ENCODE measurements around the gene ZFAND5.

ZFAND5 gene

GRCh38 chr9:72356041-72356582, 8.9 kb downstream of the ZFAND5 start:
- H3K4me3 ChIP-seq (ENCODE audit: low read length): no peak overlapping the region
- H3K9me3 ChIP-seq (ENCODE audit: low read length): no peaks in the 10 kb centered on the region
- H3K36me3 ChIP-seq (ENCODE audit: insufficient read depth, low read length): peaks cover 79% of the 10 kb centered on the region
- no peak overlapping the region for H2AFZ ChIP-seq (ENCODE audit: low read depth, low read length)
- H3K4me1 ChIP-seq (ENCODE audit: insufficient read depth, low read length): peaks cover 26% of the 10 kb centered on the region
- no peaks in the 10 kb centered on the region for H3K27me3 ChIP-seq (ENCODE audit: insufficient read depth, low read length)

- H2AFZ ChIP-seq (ENCODE audit: low read depth, low read length): no peak overlapping the region
- H3K9me3 ChIP-seq (ENCODE audit: low read length): no peaks in the 10 kb centered on the region
- H3K4me1 ChIP-seq (ENCODE audit: insufficient read depth, low read length): peaks cover 16% of the 10 kb centered on the region
- peaks cover 70% of the 10 kb centered on the region for H3K36me3 ChIP-seq (ENCODE audit: insufficient read depth, low read length)
- no peaks in the 10 kb centered on the region for H3K27me3 ChIP-seq (ENCODE audit: insufficient read depth, low read length)
- no peak overlapping the region for H3K4me3 ChIP-seq (ENCODE audit: low read length)
These were observed 9.9 kb downstream of the ZFAND5 start for GRCh38 chr9:72355153-72355552.

GRCh38 chr9:72354704-72355103, 10.3 kb downstream of the ZFAND5 start:
- H2AFZ ChIP-seq (ENCODE audit: low read depth, low read length): no peak overlapping the region
- H3K9me3 ChIP-seq (ENCODE audit: low read length): no peaks in the 10 kb centered on the region
- no peak overlapping the region for H3K4me3 ChIP-seq (ENCODE audit: low read length)
- H3K27me3 ChIP-seq (ENCODE audit: insufficient read depth, low read length): no peaks in the 10 kb centered on the region
- peaks cover 65% of the 10 kb centered on the region for H3K36me3 ChIP-seq (ENCODE audit: insufficient read depth, low read length)
- peaks cover 12% of the 10 kb centered on the region for H3K4me1 ChIP-seq (ENCODE audit: insufficient read depth, low read length)

- Histone ChIP-seq H3K9me3 (ENCODE audit: low read length) (no peaks in the 10 kb centered on the region), H3K4me3 (ENCODE audit: low read length) (no peak overlapping the region), H3K27me3 (ENCODE audit: insufficient read depth, low read length) (no peaks in the 10 kb centered on the region), H3K36me3 (ENCODE audit: insufficient read depth, low read length) (peaks cover 54% of the 10 kb centered on the region), H3K4me1 (ENCODE audit: insufficient read depth, low read length) (peaks cover 6% of the 10 kb centered on the region), H2AFZ (ENCODE audit: low read depth, low read length) (no peak overlapping the region)
These were observed 11.4 kb downstream of the ZFAND5 start for GRCh38 chr9:72353455-72354116.

GRCh38 chr9:72352911-72353388, 12.1 kb downstream of the ZFAND5 start:
- no peaks in the 10 kb centered on the region for H3K9me3 ChIP-seq (ENCODE audit: low read length)
- H3K36me3 ChIP-seq (ENCODE audit: insufficient read depth, low read length): peaks cover 48% of the 10 kb centered on the region
- no peak overlapping the region for H3K4me3 ChIP-seq (ENCODE audit: low read length)
- no peak overlapping the region for H2AFZ ChIP-seq (ENCODE audit: low read depth, low read length)
- no peaks in the 10 kb centered on the region for H3K4me1 ChIP-seq (ENCODE audit: insufficient read depth, low read length)
- no peaks in the 10 kb centered on the region for H3K27me3 ChIP-seq (ENCODE audit: insufficient read depth, low read length)

GRCh38 chr9:72351538-72352453, 13.2 kb downstream of the ZFAND5 start:
- H3K27me3 ChIP-seq (ENCODE audit: insufficient read depth, low read length): no peaks in the 10 kb centered on the region
- peaks cover 36% of the 10 kb centered on the region for H3K36me3 ChIP-seq (ENCODE audit: insufficient read depth, low read length)
- no peaks in the 10 kb centered on the region for H3K4me1 ChIP-seq (ENCODE audit: insufficient read depth, low read length)
- no peak overlapping the region for H2AFZ ChIP-seq (ENCODE audit: low read depth, low read length)
- H3K9me3 ChIP-seq (ENCODE audit: low read length): no peaks in the 10 kb centered on the region
- H3K4me3 ChIP-seq (ENCODE audit: low read length): no peak overlapping the region

- no peaks in the 10 kb centered on the region for H3K9me3 ChIP-seq (ENCODE audit: low read length)
- H3K36me3 ChIP-seq (ENCODE audit: insufficient read depth, low read length): peaks cover 17% of the 10 kb centered on the region
These were observed 15.1 kb downstream of the ZFAND5 start for GRCh38 chr9:72349911-72350310.

GRCh38 chr9:72349240-72349639, 15.8 kb downstream of the ZFAND5 start:
- H3K4me3 ChIP-seq (ENCODE audit: low read length): no peak overlapping the region
- H3K4me1 ChIP-seq (ENCODE audit: insufficient read depth, low read length): no peaks in the 10 kb centered on the region
- no peaks in the 10 kb centered on the region for H3K27me3 ChIP-seq (ENCODE audit: insufficient read depth, low read length)
- no peaks in the 10 kb centered on the region for H3K9me3 ChIP-seq (ENCODE audit: low read length)
- no peak overlapping the region for H2AFZ ChIP-seq (ENCODE audit: low read depth, low read length)
- H3K36me3 ChIP-seq (ENCODE audit: insufficient read depth, low read length): peaks cover 11% of the 10 kb centered on the region

More at GRCh38 chr9:72349911-72350310, 15.1 kb downstream of the ZFAND5 start:
- Histone ChIP-seq H3K27me3 (ENCODE audit: insufficient read depth, low read length) (no peaks in the 10 kb centered on the region), H2AFZ (ENCODE audit: low read depth, low read length) (no peak overlapping the region), H3K4me3 (ENCODE audit: low read length) (no peak overlapping the region), H3K4me1 (ENCODE audit: insufficient read depth, low read length) (no peaks in the 10 kb centered on the region)

GRCh38 chr9:72346333-72346732, 18.7 kb downstream of the ZFAND5 start:
- Histone ChIP-seq H3K4me1 (ENCODE audit: insufficient read depth, low read length) (no peaks in the 10 kb centered on the region), H3K4me3 (ENCODE audit: low read length) (no peak overlapping the region), H3K36me3 (ENCODE audit: insufficient read depth, low read length) (no peaks in the 10 kb centered on the region), H3K9me3 (ENCODE audit: low read length) (no peaks in the 10 kb centered on the region), H3K27me3 (ENCODE audit: insufficient read depth, low read length) (no peaks in the 10 kb centered on the region), H2AFZ (ENCODE audit: low read depth, low read length) (no peak overlapping the region)

- H2AFZ ChIP-seq (ENCODE audit: low read depth, low read length): no peak overlapping the region
- H3K4me3 ChIP-seq (ENCODE audit: low read length): no peak overlapping the region
- no peaks in the 10 kb centered on the region for H3K4me1 ChIP-seq (ENCODE audit: insufficient read depth, low read length)
- H3K27me3 ChIP-seq (ENCODE audit: insufficient read depth, low read length): no peaks in the 10 kb centered on the region
- H3K9me3 ChIP-seq (ENCODE audit: low read length): no peaks in the 10 kb centered on the region
- no peaks in the 10 kb centered on the region for H3K36me3 ChIP-seq (ENCODE audit: insufficient read depth, low read length)
These were observed 26.4 kb downstream of the ZFAND5 start for GRCh38 chr9:72338631-72339030.

GRCh38 chr9:72337286-72337685, 27.7 kb downstream of the ZFAND5 start:
- Histone ChIP-seq H3K27me3 (ENCODE audit: insufficient read depth, low read length) (no peaks in the 10 kb centered on the region), H3K36me3 (ENCODE audit: insufficient read depth, low read length) (no peaks in the 10 kb centered on the region), H2AFZ (ENCODE audit: low read depth, low read length) (no peak overlapping the region), H3K4me1 (ENCODE audit: insufficient read depth, low read length) (no peaks in the 10 kb centered on the region), H3K4me3 (ENCODE audit: low read length) (no peak overlapping the region), H3K9me3 (ENCODE audit: low read length) (no peaks in the 10 kb centered on the region)

- Histone ChIP-seq H3K36me3 (ENCODE audit: insufficient read depth, low read length) (no peaks in the 10 kb centered on the region), H3K9me3 (ENCODE audit: low read length) (no peaks in the 10 kb centered on the region)
These were observed 30.2 kb downstream of the ZFAND5 start for GRCh38 chr9:72334658-72335337.

GRCh38 chr9:72333709-72334108, 31.3 kb downstream of the ZFAND5 start:
- no peaks in the 10 kb centered on the region for H3K27me3 ChIP-seq (ENCODE audit: insufficient read depth, low read length)
- H3K36me3 ChIP-seq (ENCODE audit: insufficient read depth, low read length): no peaks in the 10 kb centered on the region
- no peaks in the 10 kb centered on the region for H3K9me3 ChIP-seq (ENCODE audit: low read length)
- H2AFZ ChIP-seq (ENCODE audit: low read depth, low read length): peak overlapping the region; percentile 60
- H3K4me3 ChIP-seq (ENCODE audit: low read length): no peak overlapping the region
- H3K4me1 ChIP-seq (ENCODE audit: insufficient read depth, low read length): no peaks in the 10 kb centered on the region

More at GRCh38 chr9:72334658-72335337, 30.2 kb downstream of the ZFAND5 start:
- Histone ChIP-seq H3K27me3 (ENCODE audit: insufficient read depth, low read length) (no peaks in the 10 kb centered on the region), H2AFZ (ENCODE audit: low read depth, low read length) (no peak overlapping the region), H3K4me1 (ENCODE audit: insufficient read depth, low read length) (no peaks in the 10 kb centered on the region), H3K4me3 (ENCODE audit: low read length) (no peak overlapping the region)
